IPS-15b (cell line): ENCODE results near the gene SOSTDC1.
"Not testable (repeated sequence)": the region's sequence is repeated elsewhere in the genome, so short reads cannot be mapped to it uniquely, and the experiment has no call there.

Experiments
- H3K27me3 ChIP-seq: one replicate; pipeline ENCODE4 v1.6.1; 2013; ENCODE audit warnings: low read length; ENCODE audit not compliant: control insufficient read depth, insufficient read depth
- H3K36me3 ChIP-seq: one replicate; pipeline ENCODE4 v1.6.1; 2013; ENCODE audit warnings: low read length; ENCODE audit not compliant: control insufficient read depth, insufficient read depth
- H3K4me1 ChIP-seq: one replicate; pipeline ENCODE4 v1.6.1; 2013; ENCODE audit warnings: mild to moderate bottlenecking, low read length; ENCODE audit not compliant: control insufficient read depth, insufficient read depth
- H3K4me3 ChIP-seq: one replicate; pipeline ENCODE4 v1.5.1; 2013; ENCODE audit warnings: low read depth, low read length
- H3K9ac ChIP-seq: one replicate; pipeline ENCODE4 v1.6.1; 2013; ENCODE audit warnings: low read depth, mild to moderate bottlenecking, low read length
- H3K9me3 ChIP-seq: one replicate; pipeline ENCODE4 v1.6.1; 2013; ENCODE audit warnings: mild to moderate bottlenecking, low read length; ENCODE audit not compliant: control insufficient read depth, insufficient read depth

Gene SOSTDC1

DNA sequence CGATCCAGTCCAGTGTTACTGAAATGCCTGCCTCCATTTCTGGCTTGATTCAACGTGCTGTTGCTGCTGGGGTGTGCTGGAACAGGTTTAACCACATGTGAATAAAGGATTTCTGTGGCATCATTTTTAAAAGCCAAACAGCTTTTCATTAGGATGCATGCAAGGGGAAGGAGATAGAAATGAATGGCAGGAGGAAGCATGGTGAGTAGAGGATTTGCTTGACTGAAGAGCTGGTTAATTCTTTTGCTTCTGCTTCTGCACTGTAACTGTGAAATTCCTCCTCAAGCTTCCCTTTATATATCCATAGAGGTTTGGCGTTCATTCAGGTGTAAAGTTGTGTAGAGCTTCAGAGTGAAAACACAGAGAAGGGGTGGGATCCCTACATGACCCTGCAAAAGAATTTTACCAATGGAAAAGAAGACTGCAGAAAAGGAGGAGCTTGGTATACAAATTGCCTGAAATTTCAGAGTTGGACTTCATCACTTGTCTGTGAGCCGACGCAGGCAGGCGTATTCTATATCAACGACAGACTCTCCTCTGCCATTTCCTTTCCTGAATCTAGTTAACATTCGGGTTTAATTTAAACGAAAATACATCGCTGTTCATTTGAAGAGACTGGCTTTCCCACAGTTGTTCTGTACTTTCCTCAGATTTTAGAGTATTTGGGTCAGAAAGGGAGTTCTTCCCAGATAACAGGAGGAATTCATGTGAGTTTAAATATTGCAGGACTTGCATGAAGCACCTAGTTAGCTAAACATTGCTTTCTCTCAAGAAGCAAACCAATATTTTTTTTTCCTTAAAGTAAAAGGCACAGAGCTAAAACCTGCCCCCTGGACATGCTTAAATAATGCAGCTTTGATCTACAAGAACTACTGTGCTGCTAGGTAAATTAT, at the start of gene SOSTDC1:
SOSTDC1 (minus strand) TSS at position 270 of the 893 bp plus-strand sequence; CDS start at position 200, 70 bp downstream.
- H3K4me3 ChIP-seq: no peak within 1 kb of the TSS
- H3K9ac ChIP-seq: no peak within 1 kb of the TSS
- no peaks in the 10 kb centered on the region for H3K36me3 ChIP-seq

GRCh38 chr7:16514729-16515128, 49.2 kb upstream of the SOSTDC1 start:
- Histone ChIP-seq H3K4me3 (no peak overlapping the region), H3K4me1 (peaks cover 2% of the 10 kb centered on the region), H3K9me3 (no peaks in the 10 kb centered on the region), H3K9ac (no peak overlapping the region), H3K27me3 (no peaks in the 10 kb centered on the region), H3K36me3 (no peaks in the 10 kb centered on the region)

More for the DNA sequence above, at the start of gene SOSTDC1:
- H3K4me1 ChIP-seq: peaks cover 9% of the 10 kb centered on the region
- H3K9me3 ChIP-seq: no peaks in the 10 kb centered on the region
- no peaks in the 10 kb centered on the region for H3K27me3 ChIP-seq

DNA sequence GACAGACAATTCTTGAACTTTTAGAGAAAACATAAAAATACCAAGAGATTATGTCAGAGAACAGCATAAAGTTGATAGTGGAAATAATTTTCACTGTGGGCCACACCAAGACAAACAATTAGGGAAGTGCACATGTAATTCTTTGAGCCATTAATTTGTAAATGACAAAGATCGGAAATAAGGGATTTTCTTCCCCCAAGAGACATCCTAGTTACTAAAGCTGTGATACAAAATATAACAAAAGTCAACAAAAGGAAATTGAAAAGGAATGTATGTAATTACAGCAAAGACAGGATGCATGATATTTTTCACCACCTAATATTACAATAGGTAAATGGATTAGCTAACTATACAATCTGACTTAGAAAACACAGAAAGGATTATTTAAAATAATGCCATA, 48.7 kb upstream of the SOSTDC1 start:
- no peak overlapping the region for H3K9ac ChIP-seq
- no peaks in the 10 kb centered on the region for H3K36me3 ChIP-seq
- no peaks in the 10 kb centered on the region for H3K27me3 ChIP-seq
- peaks cover 2% of the 10 kb centered on the region for H3K4me1 ChIP-seq
- H3K4me3 ChIP-seq: no peak overlapping the region
- H3K9me3 ChIP-seq: no peaks in the 10 kb centered on the region

DNA sequence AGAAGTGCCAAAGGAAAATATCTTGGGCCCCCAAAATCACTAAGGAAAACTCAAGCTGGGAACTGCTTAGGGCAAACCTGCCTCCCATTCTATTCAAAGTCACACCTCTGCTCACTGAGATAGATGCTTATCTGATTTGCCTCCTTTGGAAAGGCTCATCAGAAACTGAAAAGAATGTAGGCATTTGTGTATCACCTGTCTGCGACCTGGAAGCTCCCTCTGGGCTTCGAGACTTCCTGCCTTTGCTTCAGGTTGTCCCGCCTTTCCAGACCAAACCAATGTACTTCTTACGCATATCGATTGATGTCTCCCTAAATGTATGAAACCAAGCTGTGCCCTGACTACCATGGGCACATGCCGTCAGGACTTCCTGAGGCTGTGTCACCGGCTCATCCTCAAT, 46.6 kb upstream of the SOSTDC1 start:
- no peaks in the 10 kb centered on the region for H3K9me3 ChIP-seq
- H3K9ac ChIP-seq: no peak overlapping the region
- no peak overlapping the region for H3K4me3 ChIP-seq
- no peaks in the 10 kb centered on the region for H3K27me3 ChIP-seq
- no peaks in the 10 kb centered on the region for H3K36me3 ChIP-seq
- peaks cover 2% of the 10 kb centered on the region for H3K4me1 ChIP-seq

DNA sequence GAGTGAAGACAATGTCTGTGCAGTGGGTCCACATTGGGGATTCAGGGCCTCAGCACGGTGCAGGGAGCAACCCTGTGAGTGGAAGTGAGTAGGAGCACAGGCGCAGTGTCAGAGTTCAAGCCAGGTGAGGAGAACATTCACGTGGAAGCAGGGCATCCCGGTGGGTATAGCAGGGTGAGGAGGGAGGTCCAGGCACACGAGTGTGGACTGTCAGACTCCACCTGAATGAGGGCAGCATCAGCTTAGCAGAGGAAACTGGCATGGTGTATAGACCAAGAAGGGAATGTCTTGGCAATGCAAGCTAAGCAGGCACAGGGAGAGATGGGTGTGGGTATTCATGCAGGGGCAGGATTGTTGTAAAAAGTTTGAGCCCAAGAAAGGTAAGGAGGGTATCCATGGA, 45.8 kb upstream of the SOSTDC1 start:
- H3K36me3 ChIP-seq: no peaks in the 10 kb centered on the region
- H3K9me3 ChIP-seq: no peaks in the 10 kb centered on the region
- H3K27me3 ChIP-seq: no peaks in the 10 kb centered on the region
- no peak overlapping the region for H3K9ac ChIP-seq
- H3K4me1 ChIP-seq: peaks cover 2% of the 10 kb centered on the region
- no peak overlapping the region for H3K4me3 ChIP-seq

GRCh38 chr7:16509829-16510228, 44.3 kb upstream of the SOSTDC1 start:
- Histone ChIP-seq H3K9ac (no peak overlapping the region), H3K9me3 (no peaks in the 10 kb centered on the region), H3K36me3 (no peaks in the 10 kb centered on the region), H3K4me3 (no peak overlapping the region), H3K4me1 (peaks cover 2% of the 10 kb centered on the region), H3K27me3 (no peaks in the 10 kb centered on the region)

DNA sequence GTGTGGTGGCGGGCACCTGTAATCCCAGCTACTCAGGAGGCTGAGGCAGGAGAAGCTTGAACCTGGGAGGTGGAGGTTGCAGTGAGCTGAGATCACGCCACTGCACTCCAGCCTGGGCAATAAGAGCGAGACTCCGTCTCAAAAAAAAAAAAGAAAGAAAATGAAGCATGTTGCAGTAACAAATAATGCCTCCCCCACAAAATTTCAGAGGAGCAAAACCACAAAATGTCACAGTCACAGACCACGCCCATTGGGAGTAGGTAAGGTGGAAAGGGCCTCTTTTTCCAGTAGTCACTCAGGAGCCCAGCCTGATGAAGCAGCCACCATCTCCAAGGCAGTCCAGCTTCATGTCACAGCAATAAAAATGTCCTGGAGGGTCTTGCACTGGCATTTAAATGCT, 40.9 kb upstream of the SOSTDC1 start:
- H3K4me3 ChIP-seq, H3K27me3 ChIP-seq, H3K36me3 ChIP-seq, H3K9me3 ChIP-seq, H3K9ac ChIP-seq, H3K4me1 ChIP-seq: not testable (repeated sequence)

DNA sequence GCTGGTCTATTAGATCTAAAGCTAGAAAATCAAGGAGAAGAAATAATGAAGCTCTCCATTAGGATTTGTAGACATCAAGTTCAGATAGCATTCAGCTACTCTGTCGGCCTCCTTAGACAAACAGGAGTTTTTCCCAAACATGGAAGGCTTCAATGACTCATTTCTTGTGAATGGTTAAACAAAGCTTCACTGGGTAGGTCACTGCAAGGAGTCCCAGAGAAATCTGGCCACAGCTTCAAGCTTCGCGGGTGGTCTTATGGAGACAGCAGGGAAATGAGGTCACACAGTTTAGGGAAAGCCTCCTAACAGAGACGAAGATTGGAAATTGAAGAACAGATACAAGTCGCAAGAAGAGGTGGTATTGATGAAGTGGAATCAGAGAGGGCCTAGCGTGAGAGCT, 38.5 kb upstream of the SOSTDC1 start:
- H3K9ac ChIP-seq: no peak overlapping the region
- no peaks in the 10 kb centered on the region for H3K27me3 ChIP-seq
- no peak overlapping the region for H3K4me3 ChIP-seq
- H3K9me3 ChIP-seq: no peaks in the 10 kb centered on the region
- H3K36me3 ChIP-seq: no peaks in the 10 kb centered on the region
- H3K4me1 ChIP-seq: no peaks in the 10 kb centered on the region

GRCh38 chr7:16502303-16502702, 36.8 kb upstream of the SOSTDC1 start:
- no peaks in the 10 kb centered on the region for H3K9me3 ChIP-seq
- no peaks in the 10 kb centered on the region for H3K36me3 ChIP-seq
- no peak overlapping the region for H3K9ac ChIP-seq
- H3K4me1 ChIP-seq: no peaks in the 10 kb centered on the region
- H3K27me3 ChIP-seq: no peaks in the 10 kb centered on the region
- H3K4me3 ChIP-seq: no peak overlapping the region

DNA sequence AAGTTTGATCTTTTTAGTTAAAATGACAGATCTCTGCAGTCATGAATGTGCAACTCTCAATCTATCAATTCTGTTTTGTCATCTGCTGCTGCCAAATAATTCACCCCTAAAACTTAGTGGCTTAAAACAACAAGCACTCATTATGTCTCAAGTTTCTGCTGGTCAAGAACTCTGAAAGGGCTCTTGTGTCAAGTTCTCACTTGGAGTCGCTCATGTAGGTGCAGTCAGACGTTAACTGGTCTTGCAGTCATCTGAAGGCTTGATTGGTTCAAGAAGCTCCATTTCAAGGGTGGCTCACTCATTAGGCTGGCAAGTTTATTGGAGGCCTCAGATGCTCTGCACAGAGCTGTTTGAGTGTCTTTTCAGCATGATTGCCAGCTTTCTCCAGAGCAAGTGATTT, 32.6 kb upstream of the SOSTDC1 start:
- no peak overlapping the region for H3K4me3 ChIP-seq
- H3K27me3 ChIP-seq: no peaks in the 10 kb centered on the region
- H3K36me3 ChIP-seq: no peaks in the 10 kb centered on the region
- no peak overlapping the region for H3K9ac ChIP-seq
- no peaks in the 10 kb centered on the region for H3K9me3 ChIP-seq
- no peaks in the 10 kb centered on the region for H3K4me1 ChIP-seq

DNA sequence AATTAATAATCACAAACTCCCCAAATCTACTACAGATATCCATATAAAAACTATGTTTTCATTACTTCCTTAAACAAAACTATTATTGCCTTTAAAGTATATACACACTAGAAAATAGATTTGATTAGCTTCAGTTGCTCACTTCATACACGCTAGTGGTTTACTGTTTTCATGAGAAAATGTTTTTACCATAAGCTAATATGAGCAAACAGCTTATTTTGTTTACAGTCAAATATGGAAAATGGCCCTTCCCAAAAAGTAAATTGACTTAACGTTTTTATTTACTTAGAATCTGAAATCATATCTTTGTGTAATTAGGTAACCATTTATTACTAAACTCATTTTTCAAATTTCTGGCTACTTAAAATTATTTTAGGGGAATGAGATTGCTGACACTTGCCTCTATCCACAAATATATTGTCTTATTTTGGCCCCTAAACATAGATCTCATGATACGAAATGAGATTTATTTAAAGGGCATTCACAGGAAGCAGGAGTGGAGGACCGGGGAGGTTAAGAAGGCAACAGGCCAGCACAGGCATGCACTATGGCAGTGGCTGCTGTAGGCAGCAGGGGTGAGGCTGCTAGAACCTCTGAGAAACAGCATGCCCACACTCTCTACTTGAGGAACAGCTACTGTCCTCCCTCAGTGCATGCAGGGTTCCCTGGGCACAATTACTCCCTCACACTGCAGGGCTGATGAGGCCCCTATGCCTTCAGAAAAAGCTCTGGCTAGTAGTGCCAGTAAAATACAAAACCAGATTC, 29.6 kb upstream of the SOSTDC1 start:
- Histone ChIP-seq H3K9me3 (no peaks in the 10 kb centered on the region), H3K4me1 (no peaks in the 10 kb centered on the region), H3K36me3 (no peaks in the 10 kb centered on the region), H3K27me3 (no peaks in the 10 kb centered on the region), H3K4me3 (no peak overlapping the region), H3K9ac (no peak overlapping the region)

DNA sequence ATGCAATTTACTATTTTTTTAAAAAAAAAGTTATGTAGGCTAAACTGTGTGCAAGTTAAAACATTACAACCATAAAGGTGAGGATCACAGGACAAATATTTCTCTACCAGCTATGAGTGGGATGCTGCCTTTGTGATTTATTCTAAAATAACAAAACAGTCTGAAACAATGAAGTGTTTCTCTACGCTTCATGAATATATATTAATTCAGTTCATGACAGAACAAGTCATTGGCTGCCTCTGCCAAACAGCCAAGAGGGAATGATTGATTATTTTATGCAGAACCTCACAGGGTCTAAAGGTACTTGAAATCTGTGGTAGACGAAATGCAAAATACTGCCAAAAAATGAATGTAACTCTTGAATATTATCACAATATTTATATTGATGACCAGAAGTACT, 29.0 kb upstream of the SOSTDC1 start:
- H3K27me3 ChIP-seq: no peaks in the 10 kb centered on the region
- no peak overlapping the region for H3K9ac ChIP-seq
- H3K36me3 ChIP-seq: no peaks in the 10 kb centered on the region
- H3K4me1 ChIP-seq: no peaks in the 10 kb centered on the region
- H3K9me3 ChIP-seq: no peaks in the 10 kb centered on the region
- H3K4me3 ChIP-seq: no peak overlapping the region
